SK-N-SH (cell line): ENCODE results near the gene THOC7.

Experiments used
- CTCF ChIP-seq: fragments of 200-600 bp; sonication (generic); IDR thresholded peaks from 2 replicates; pipeline ENCODE4 v1.6.1; 2017; ENCODE audit warnings: antibody characterized with exemption, mild to moderate bottlenecking, moderate library complexity
- GABPA ChIP-seq: IDR thresholded peaks from 2 replicates; pipeline ENCODE4 v1.4.0; 2012; ENCODE audit warnings: low read depth, mild to moderate bottlenecking
- JUND ChIP-seq: IDR thresholded peaks from 2 replicates; pipeline ENCODE4 v1.4.0; 2012
- NFIC ChIP-seq: IDR thresholded peaks from 2 replicates; pipeline ENCODE4 v1.4.0; 2012; ENCODE audit warnings: borderline replicate concordance
- POLR2AphosphoS5 ChIP-seq: IDR thresholded peaks from 2 replicates; pipeline ENCODE4 v1.6.1; 2012; ENCODE audit warnings: low read depth, low read length
- RFX5 ChIP-seq: IDR thresholded peaks from 2 replicates; pipeline ENCODE4 v1.6.1; 2012; ENCODE audit warnings: mild to moderate bottlenecking, improper control_type of control experiment, low read length
- TAF1 ChIP-seq: IDR thresholded peaks from 2 replicates; pipeline ENCODE4 v1.6.1; 2012; ENCODE audit warnings: low read depth, mild to moderate bottlenecking, low read length, moderate library complexity, borderline replicate concordance
- TEAD4 ChIP-seq: IDR thresholded peaks from 2 replicates; pipeline ENCODE4 v1.4.0; 2012; ENCODE audit warnings: mild to moderate bottlenecking, borderline replicate concordance; ENCODE audit not compliant: insufficient read depth
- YY1 ChIP-seq: IDR thresholded peaks from 2 replicates; pipeline ENCODE4 v1.4.0; 2012; ENCODE audit warnings: low read depth, mild to moderate bottlenecking

DNA sequence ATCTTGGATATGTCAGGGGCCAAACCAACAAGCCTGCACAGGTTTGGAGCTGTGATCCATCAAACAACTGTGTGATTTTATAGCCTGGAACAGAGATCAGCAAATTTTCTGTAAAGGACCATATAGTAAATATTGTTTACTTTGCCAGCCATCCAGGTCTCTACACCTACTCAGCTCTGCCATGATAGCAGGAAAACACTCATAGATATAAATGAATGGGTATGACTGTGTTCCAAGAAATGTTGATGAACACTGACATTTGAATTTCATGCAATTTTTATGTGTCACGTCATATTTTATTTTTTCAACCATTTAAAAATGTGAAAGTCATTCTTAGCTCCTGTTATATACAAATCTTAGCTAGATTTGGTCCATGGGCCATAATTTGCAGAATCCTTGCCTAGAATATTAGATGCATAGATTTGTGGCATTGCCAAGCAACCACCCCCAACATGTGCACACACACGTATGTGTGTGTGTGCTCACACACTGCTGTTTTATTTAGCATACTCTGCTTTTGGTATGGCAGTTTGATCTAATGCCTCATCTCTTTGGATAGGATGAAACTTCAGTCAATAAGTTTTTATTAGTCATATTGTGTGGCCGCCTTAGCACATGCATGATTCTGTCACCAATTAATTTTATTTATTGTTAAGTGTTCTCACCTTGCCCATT lies 6.5 kb upstream of the THOC7 start:
- no peak for TF ChIP-seq CTCF
- no peak for TF ChIP-seq TAF1
- no peak for TF ChIP-seq NFIC
- no peak for TF ChIP-seq RFX5
- TF ChIP-seq YY1 = no peak
- no peak for TF ChIP-seq JUND
- no peak for TF ChIP-seq TEAD4
- TF ChIP-seq GABPA = no peak
- TF ChIP-seq POLR2AphosphoS5 = no peak
